Adrenal gland (tissue), 5 donors: ENCODE results near the gene PAPOLB.

Source experiments
- CTCF ChIP-seq, 6 experiments: fragments of 450-650 bp in 4 of 6; fragments of 200-600 bp in 2 of 6; sonication (generic) in 1 of 6; IDR thresholded peaks; 1 replicate in 5 of 6; 2 replicates in 1 of 6; pipeline versions ENCODE4 v1.5.1 to v1.8.0; 2016 to 2021; ENCODE audit warnings: antibody characterized with exemption in 6 of 6, mild to moderate bottlenecking in 2 of 6, moderate library complexity in 1 of 6
- POLR2A ChIP-seq, 2 donors: fragments of 450-650 bp; IDR thresholded peaks; one replicate each; pipeline ENCODE4 v1.6.1; 2017; ENCODE audit warnings: antibody characterized with exemption in 2 of 2, mild to moderate bottlenecking in 2 of 2, moderate library complexity in 1 of 2
- donor health status: DM: no; HTN: no; CAD: no.

GRCh38 chr7:4888161-4888560 is 26.3 kb upstream of the PAPOLB start:
- TF ChIP-seq POLR2A (IDR thresholded peaks at IDR 0.05) (no peak), CTCF (IDR thresholded peaks at IDR 0.05) (no peak)
